Fibroblast of lung (primary cell): ENCODE results near the gene SPECC1L.

Experiments used
- EZH2 ChIP-seq: IDR thresholded peaks from 2 replicates; pipeline ENCODE4 v1.5.1; 2012; ENCODE audit warnings: low read length, control low read depth, mild to moderate bottlenecking; ENCODE audit errors: missing control alignments
- TF ChIP-seq, protein P1 (sequence below), 2 donors: IDR thresholded peaks in 1 of 2; conservative IDR thresholded peaks in 1 of 2; 1 replicate in 1 of 2; 2 replicates in 1 of 2; pipeline ENCODE4 v1.5.1; 2011 to 2012; ENCODE audit warnings: low read length in 2 of 2, control low read depth in 1 of 2, inconsistent platforms in 1 of 2, low read depth in 1 of 2, mild to moderate bottlenecking in 1 of 2

DNA sequence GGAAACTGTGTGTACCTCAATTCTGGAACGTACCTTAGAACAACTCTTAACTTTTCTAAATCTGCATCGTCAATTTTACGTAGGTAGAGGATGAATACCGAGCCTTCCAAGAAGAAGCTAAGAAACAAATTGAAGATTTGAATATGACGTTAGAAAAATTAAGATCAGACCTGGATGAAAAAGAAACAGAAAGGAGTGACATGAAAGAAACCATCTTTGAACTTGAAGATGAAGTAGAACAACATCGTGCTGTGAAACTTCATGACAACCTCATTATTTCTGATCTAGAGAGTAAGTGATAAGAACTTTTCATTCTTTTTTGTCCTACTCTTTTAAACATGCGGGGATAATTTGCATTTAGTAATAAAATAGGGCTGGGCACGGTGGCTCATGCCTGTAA, 53.5 kb downstream of the SPECC1L start:
- no peak for TF ChIP-seq EZH2
- TF ChIP-seq, protein P1, sequence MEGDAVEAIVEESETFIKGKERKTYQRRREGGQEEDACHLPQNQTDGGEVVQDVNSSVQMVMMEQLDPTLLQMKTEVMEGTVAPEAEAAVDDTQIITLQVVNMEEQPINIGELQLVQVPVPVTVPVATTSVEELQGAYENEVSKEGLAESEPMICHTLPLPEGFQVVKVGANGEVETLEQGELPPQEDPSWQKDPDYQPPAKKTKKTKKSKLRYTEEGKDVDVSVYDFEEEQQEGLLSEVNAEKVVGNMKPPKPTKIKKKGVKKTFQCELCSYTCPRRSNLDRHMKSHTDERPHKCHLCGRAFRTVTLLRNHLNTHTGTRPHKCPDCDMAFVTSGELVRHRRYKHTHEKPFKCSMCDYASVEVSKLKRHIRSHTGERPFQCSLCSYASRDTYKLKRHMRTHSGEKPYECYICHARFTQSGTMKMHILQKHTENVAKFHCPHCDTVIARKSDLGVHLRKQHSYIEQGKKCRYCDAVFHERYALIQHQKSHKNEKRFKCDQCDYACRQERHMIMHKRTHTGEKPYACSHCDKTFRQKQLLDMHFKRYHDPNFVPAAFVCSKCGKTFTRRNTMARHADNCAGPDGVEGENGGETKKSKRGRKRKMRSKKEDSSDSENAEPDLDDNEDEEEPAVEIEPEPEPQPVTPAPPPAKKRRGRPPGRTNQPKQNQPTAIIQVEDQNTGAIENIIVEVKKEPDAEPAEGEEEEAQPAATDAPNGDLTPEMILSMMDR (conservative IDR thresholded peaks at IDR 0.05 in 1 of 2, IDR thresholded peaks at IDR 0.05 in 1 of 2; ENCODE audit: low read depth in 1 of 2, low read length in 2 of 2), result no peak
